D721Med (cell line): Measurements from ENCODE around the gene INSRR.

Experiments used
- DNase-seq: peaks from one replicate; pipeline ENCODE4 v3.0.0; 2011; ENCODE audit warnings: low spot score; ENCODE audit not compliant: insufficient read length
- FAIRE-seq: peaks from 2 replicates; lab custom pipeline; 2011; peaks lifted over from hg19 to GRCh38; lab: Jason Lieb, UNC
- CTCF ChIP-seq: IDR thresholded peaks from 2 replicates; pipeline ENCODE4 v1.5.1; 2012; ENCODE audit warnings: mild to moderate bottlenecking, control low read depth; ENCODE audit not compliant: insufficient read depth; ENCODE audit errors: missing control alignments

The INSRR gene

DNA sequence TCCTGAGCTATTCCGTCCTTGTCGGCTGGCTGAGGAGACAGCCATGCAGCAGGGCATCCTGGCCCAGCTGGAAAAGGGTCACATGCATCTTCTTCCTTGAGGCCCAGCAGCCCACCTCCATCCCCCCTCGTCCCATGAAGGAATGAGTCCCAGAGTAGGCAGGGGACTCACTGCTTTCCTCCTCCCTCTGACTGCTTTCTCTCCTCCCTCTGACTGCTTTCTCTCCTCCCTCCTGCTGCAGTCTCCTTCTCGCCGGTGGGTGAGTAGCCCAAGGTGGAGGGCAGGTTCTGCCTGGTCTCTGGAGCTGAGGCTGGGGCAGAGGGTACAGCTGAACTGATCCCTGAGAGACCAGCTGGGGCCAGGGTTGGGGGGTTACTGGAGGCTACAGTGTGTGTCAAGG lies 15.2 kb upstream of the INSRR start:
- DNase-seq (no peak), FAIRE-seq (no peak)
- TF ChIP-seq CTCF: no peak

- FAIRE-seq (no peak), DNase-seq (no peak)
- TF ChIP-seq CTCF: no peak
These were observed 14.7 kb upstream of the INSRR start for GRCh38 chr1:156873659-156874058.

GRCh38 chr1:156869455-156869854 lies 10.5 kb upstream of the INSRR start:
- peak; percentile 70 for DNase-seq
- TF ChIP-seq CTCF: no peak
- no peak for FAIRE-seq

DNA sequence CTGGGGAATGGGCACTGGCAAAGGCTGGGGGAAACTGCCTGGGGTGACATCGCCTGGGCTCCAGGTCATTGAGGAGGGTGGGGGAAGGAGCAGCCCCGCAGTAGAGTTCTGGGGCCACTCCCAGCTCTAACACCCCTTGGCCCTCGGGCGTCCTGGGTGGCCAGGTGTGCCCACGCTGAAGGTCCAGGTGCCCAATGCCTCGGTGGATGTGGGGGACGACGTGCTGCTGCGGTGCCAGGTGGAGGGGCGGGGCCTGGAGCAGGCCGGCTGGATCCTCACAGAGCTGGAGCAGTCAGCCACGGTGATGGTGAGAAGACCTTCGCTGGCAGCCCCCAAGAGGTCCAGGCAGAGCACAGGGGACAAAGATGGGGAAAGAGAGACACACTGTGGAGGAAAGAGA lies 9.4 kb upstream of the INSRR start:
- no peak for FAIRE-seq
- TF ChIP-seq CTCF: no peak
- DNase-seq: no peak

GRCh38 chr1:156866249-156866909 lies 7.5 kb upstream of the INSRR start:
- no peak for TF ChIP-seq CTCF
- FAIRE-seq: no peak
- DNase-seq: no peak

DNA sequence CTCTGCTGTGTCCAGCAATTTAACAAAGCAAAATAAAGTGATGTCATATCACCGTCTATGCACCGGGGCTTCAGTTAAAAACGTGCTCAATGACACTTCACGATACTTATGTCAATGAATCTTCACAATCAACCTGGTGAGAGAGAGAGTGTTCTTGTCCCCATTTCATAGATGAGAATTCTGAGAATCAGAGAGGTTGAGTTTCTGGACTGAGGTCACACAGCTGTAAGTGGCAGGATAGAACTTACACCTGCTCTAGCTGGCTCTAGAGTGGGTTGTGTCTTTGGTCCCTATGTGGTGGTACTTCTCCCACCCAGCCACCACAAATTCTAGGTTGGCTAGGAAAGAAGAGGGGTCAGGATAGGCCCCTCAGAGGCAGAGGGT lies 6.9 kb upstream of the INSRR start:
- TF ChIP-seq CTCF: no peak
- DNase-seq (no peak), FAIRE-seq (no peak)

DNA sequence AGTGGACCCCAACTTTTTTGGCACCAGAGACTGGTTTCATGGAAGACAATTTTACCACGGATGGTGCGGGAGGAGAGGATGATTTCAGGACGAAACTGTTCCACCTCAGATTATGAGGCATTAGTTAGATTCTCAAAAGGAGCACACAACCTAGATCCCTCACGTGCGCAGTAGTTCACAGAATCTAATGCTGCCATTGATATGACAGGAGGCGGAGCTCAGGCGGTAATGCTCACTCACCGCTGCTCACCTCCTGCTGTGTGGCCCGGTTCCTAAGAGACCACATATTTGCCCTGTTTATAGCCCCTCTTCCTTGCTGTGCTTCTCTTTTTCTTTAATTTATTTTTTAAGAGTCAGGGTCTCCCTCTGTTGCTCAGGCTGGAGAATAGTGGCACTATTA lies 6.3 kb upstream of the INSRR start:
- FAIRE-seq (no peak), DNase-seq (no peak)
- no peak for TF ChIP-seq CTCF
